Caco-2 (cell line): ENCODE results near the gene ASCL4. TPM values are rescaled to one million over a fixed set of nuclear protein-coding genes. Genes with fewer than 3 reads are reported as not detected.

Experiments
- BruUV-seq: library from RNA; stranded (reverse); fragments of 400-500 nt; replicated peaks from 2 replicates; lab custom pipeline; 2021; lab: Mats Ljungman, UMichigan
- CTCF ChIA-PET: fragments of 300-600 bp; sonication (Branson Sonifier 250); formaldehyde crosslinking; loops from one replicate; lab custom pipeline; 2022; ENCODE audit warnings: antibody characterized with exemption; lab: Charles Lee
- POLR2A ChIA-PET: fragments of 300-600 bp; sonication (Branson Sonifier 250); formaldehyde crosslinking; loops from one replicate; lab custom pipeline; 2022; ENCODE audit warnings: antibody characterized with exemption; lab: Charles Lee
- DNase-seq, 2 experiments: peaks; one replicate each; pipeline versions ENCODE4 v3.0.0 to v3.0.0-alpha.2; 2020 to 2022
- H3K27me3 ChIP-seq: replicated peaks from 2 replicates; pipeline ENCODE4 v1.6.0; 2011; ENCODE audit warnings: low read length; ENCODE audit not compliant: control insufficient read depth, insufficient read depth
- H3K36me3 ChIP-seq: 2 replicates; pipeline ENCODE4 v1.5.1; 2011; ENCODE audit warnings: low read length; ENCODE audit not compliant: control insufficient read depth, insufficient read depth
- H3K4me1 ChIP-seq: fragments of 250-450 bp; sonication (Bioruptor Pico); 2 replicates; pipeline ENCODE4 v1.5.1; 2020; ENCODE audit warnings: mild to moderate bottlenecking
- H3K4me3 ChIP-seq: 2 replicates; pipeline ENCODE4 v1.5.1; 2011; ENCODE audit warnings: low read depth, mild to moderate bottlenecking, control low read depth, low read length
- H3K9me3 ChIP-seq: fragments of 250-450 bp; sonication (Bioruptor Pico); 2 replicates; pipeline ENCODE4 v1.5.1; 2020; ENCODE audit warnings: mild to moderate bottlenecking, moderate library complexity
- H3K27ac Mint-ChIP-seq: one replicate; pipeline ENCODE4 v1.8.0; 2022; ENCODE audit warnings: mixed read lengths; ENCODE audit not compliant: unreplicated experiment
- H3K27me3 Mint-ChIP-seq: one replicate; pipeline ENCODE4 v1.8.0; 2022; ENCODE audit warnings: mixed read lengths; ENCODE audit not compliant: insufficient read depth, unreplicated experiment
- H3K36me3 Mint-ChIP-seq: one replicate; pipeline ENCODE4 v1.8.0; 2022; ENCODE audit warnings: mild to moderate bottlenecking, mixed read lengths; ENCODE audit not compliant: insufficient read depth, unreplicated experiment
- H3K4me1 Mint-ChIP-seq: one replicate; pipeline ENCODE4 v1.8.0; 2022; ENCODE audit warnings: low read depth, mixed read lengths; ENCODE audit not compliant: unreplicated experiment
- H3K4me3 Mint-ChIP-seq: one replicate; pipeline ENCODE4 v1.8.0; 2022; ENCODE audit warnings: mild to moderate bottlenecking, moderate library complexity, mixed read lengths; ENCODE audit not compliant: unreplicated experiment
- H3K9me3 Mint-ChIP-seq: one replicate; pipeline ENCODE4 v1.8.0; 2022; ENCODE audit warnings: mixed read lengths; ENCODE audit not compliant: unreplicated experiment
- CTCF ChIP-seq, 2 experiments: fragments of 200-600 bp in 1 of 2; IDR thresholded peaks; 1 replicate in 1 of 2; 2 replicates in 1 of 2; pipeline versions ENCODE4 v1.5.1 to v1.8.0; 2011 to 2022; ENCODE audit warnings: antibody characterized with exemption in 1 of 2, control low read depth in 1 of 2, inconsistent platforms in 1 of 2, low read depth in 1 of 2, low read length in 1 of 2, mild to moderate bottlenecking in 1 of 2, moderate library complexity in 1 of 2; ENCODE audit not compliant: insufficient read depth in 1 of 2, severe bottlenecking in 1 of 2, unreplicated experiment in 1 of 2
- intact Hi-C: fragments of 100-400 bp; cut with micrococcal nuclease; formaldehyde crosslinking; loops from one replicate; pipeline ENCODE4 v1.10.0; 2022; ENCODE audit not compliant: unreplicated experiment
- total RNA-seq: library from RNA; stranded (reverse); gene quantifications from 2 replicates; pipeline ENCODE4 v1.2.3, GENCODE V29; 2022

Gene ASCL4
- total RNA-seq, 1 experiment from 2014 or later = not detected

- CTCF ChIA-PET = no interaction called here
- Mint-ChIP-seq H3K27ac (no peak overlapping the region), H3K27me3 (no peaks in the 10 kb centered on the region)
Observed at GRCh38 chr12:107818984-107819383, 44.5 kb downstream of the ASCL4 start.

GRCh38 chr12:107822356-107822755 lies 47.9 kb downstream of the ASCL4 start:
- peaks cover 24% of the 10 kb centered on the region for H3K9me3 ChIP-seq
- no peaks in the 10 kb centered on the region for H3K4me1 ChIP-seq
- Mint-ChIP-seq H3K27ac (no peak overlapping the region), H3K27me3 (no peaks in the 10 kb centered on the region), H3K4me3 (no peak overlapping the region), H3K36me3 (no peaks in the 10 kb centered on the region), H3K4me1 (no peaks in the 10 kb centered on the region), H3K9me3 (peaks cover 50% of the 10 kb centered on the region)
- POLR2A ChIA-PET = no interaction called here
- no peak for DNase-seq
- CTCF ChIA-PET = no interaction called here
- no peak for TF ChIP-seq CTCF (IDR thresholded peaks at IDR 0.05; ENCODE audit: insufficient read depth in 1 of 2, low read depth in 1 of 2, low read length in 1 of 2, severe bottlenecking in 1 of 2, unreplicated experiment in 1 of 2)
- intact Hi-C loops = no loop called here
- H3K36me3 ChIP-seq = no peaks in the 10 kb centered on the region
- no peaks in the 10 kb centered on the region for H3K27me3 ChIP-seq
- H3K4me3 ChIP-seq = no peak overlapping the region
- no TSS peak for BruUV-seq

More at GRCh38 chr12:107818984-107819383, 44.5 kb downstream of the ASCL4 start:
- no peaks in the 10 kb centered on the region for H3K36me3 ChIP-seq
- no peak for TF ChIP-seq CTCF (IDR thresholded peaks at IDR 0.05; ENCODE audit: insufficient read depth in 1 of 2, low read depth in 1 of 2, low read length in 1 of 2, severe bottlenecking in 1 of 2, unreplicated experiment in 1 of 2)
- H3K4me3 Mint-ChIP-seq = no peak overlapping the region
- intact Hi-C loops = no loop called here
- no peak for DNase-seq
- H3K4me3 ChIP-seq = no peak overlapping the region
- POLR2A ChIA-PET = no interaction called here
- H3K4me1 Mint-ChIP-seq = no peaks in the 10 kb centered on the region
- no TSS peak for BruUV-seq
- H3K9me3 Mint-ChIP-seq = peaks cover 26% of the 10 kb centered on the region
- H3K9me3 ChIP-seq = peaks cover 11% of the 10 kb centered on the region
- H3K4me1 ChIP-seq = no peaks in the 10 kb centered on the region
- no peaks in the 10 kb centered on the region for H3K36me3 Mint-ChIP-seq
- H3K27me3 ChIP-seq = no peaks in the 10 kb centered on the region

Other genes with a start within 250 kb of the ASCL4 start
- gene PWP1, start 88.9 kb upstream of the ASCL4 start, total RNA-seq = 42.9 and 44.6 TPM in 2 replicates
- 19.1 and 19.4 TPM in 2 replicates for gene PRDM4, start 13.6 kb upstream of the ASCL4 start, total RNA-seq